Measurements from ENCODE around the gene COL4A3.

The COL4A3 gene

GRCh38 chr2:227341553-227341952 is 177.1 kb downstream of the COL4A3 start:
- no peak for DNase-seq (ENCODE audit: low read depth)

GRCh38 chr2:227344231-227344630 is 179.8 kb downstream of the COL4A3 start:
- DNase-seq (ENCODE audit: low read depth) = no peak

- no peak for DNase-seq (ENCODE audit: low read depth)
Measured at GRCh38 chr2:227347117-227347516, 182.7 kb downstream of the COL4A3 start.

GRCh38 chr2:227348324-227348723 is 183.9 kb downstream of the COL4A3 start:
- DNase-seq (ENCODE audit: low read depth) = no peak

GRCh38 chr2:227349989-227350612 is 185.7 kb downstream of the COL4A3 start:
- no peak for DNase-seq (ENCODE audit: low read depth)

GRCh38 chr2:227351639-227352038 is 187.2 kb downstream of the COL4A3 start:
- DNase-seq (ENCODE audit: low read depth) = no peak

GRCh38 chr2:227360351-227360750 is 195.9 kb downstream of the COL4A3 start:
- no peak for DNase-seq (ENCODE audit: low read depth)

GRCh38 chr2:227363756-227364155 is 199.3 kb downstream of the COL4A3 start:
- no peak for DNase-seq (ENCODE audit: low read depth)

Data from activated T-cell treated with anti-CD3 and anti-CD28 coated beads for 1 hour (primary cell).